ENCODE measurements around the gene MESD. TPM values are rescaled to one million over a fixed set of nuclear protein-coding genes. Genes with fewer than 3 reads are reported as not detected.

MESD gene
- total RNA-seq, 1 experiment from 2014 or later = 21.9 TPM

GRCh38 chr15:80999623-81000036 lies 10.0 kb upstream of the MESD start:
- no peaks in the 10 kb centered on the region for H3K9me3 ChIP-seq (ENCODE audit: insufficient read depth, low read depth)
- no peaks in the 10 kb centered on the region; the same call in 1 of the 2 replicates for H4K20me1 ChIP-seq (ENCODE audit: insufficient read depth)
- H3F3A ChIP-seq (ENCODE audit: insufficient read depth, low read depth) = peaks cover 24% of the 10 kb centered on the region
- ChIA-PET CTCF (interaction anchor here (0.5 kb wide), 1 partner anchor 838 kb away, joined by 5 read pairs; no protein-coding TSS in a partner anchor), POLR2A (ENCODE audit: unreplicated experiment) (interaction anchor here (0.6 kb wide), 1 partner anchor 612 kb away, joined by 5 read pairs; no protein-coding TSS in a partner anchor)
- intact Hi-C loops (cut with micrococcal nuclease; ENCODE audit: unreplicated experiment) = loop anchor here (1.0 to 5.0 kb wide), 3 partner anchors 10 to 268 kb away; partner anchors contain the start of gene MESD
- H3K4me1 ChIP-seq (replicated peaks; ENCODE audit: insufficient read depth) = peaks cover 18% of the 10 kb centered on the region
- H3K4me3 ChIP-seq = peak overlapping the region; percentile 76
- BruUV-seq (replicated peaks) = no TSS peak
- peaks cover 31% of the 10 kb centered on the region for H3K79me2 ChIP-seq (ENCODE audit: low read depth)
- peak overlapping the region; percentile 93 for H2AFZ ChIP-seq
- H3K27ac ChIP-seq = peak overlapping the region; percentile 83
- H3K27me3 ChIP-seq (ENCODE audit: insufficient read depth, low read depth) = no peaks in the 10 kb centered on the region
- DNase-seq = peak; percentile 54 to 77
- no peaks in the 10 kb centered on the region for H3K36me3 ChIP-seq (ENCODE audit: low read depth)
- H3K4me2 ChIP-seq = peak overlapping the region; percentile 93
- TF ChIP-seq EZH2 (IDR thresholded peaks at IDR 0.05; ENCODE audit: low read depth) (no peak), CTCF (conservative IDR thresholded peaks at IDR 0.05) (no peak)
- no peaks in the 10 kb centered on the region for H3K9me2 ChIP-seq (ENCODE audit: insufficient read depth)

GRCh38 chr15:80998251-80998650 lies 8.6 kb upstream of the MESD start:
- no peaks in the 10 kb centered on the region for H3K36me3 ChIP-seq (ENCODE audit: low read depth)
- H3F3A ChIP-seq (ENCODE audit: insufficient read depth, low read depth) = peaks cover 24% of the 10 kb centered on the region
- TF ChIP-seq EZH2 (IDR thresholded peaks at IDR 0.05; ENCODE audit: low read depth) (no peak), CTCF (conservative IDR thresholded peaks at IDR 0.05) (no peak)
- H3K4me3 ChIP-seq = no peak overlapping the region
- H4K20me1 ChIP-seq (ENCODE audit: insufficient read depth) = no peaks in the 10 kb centered on the region; the same call in 1 of the 2 replicates
- ChIA-PET POLR2A (ENCODE audit: unreplicated experiment) (no interaction called here), CTCF (no interaction called here)
- intact Hi-C loops (cut with micrococcal nuclease; ENCODE audit: unreplicated experiment) = loop anchor here (5.0 kb wide), 1 partner anchor 269 kb away; no protein-coding TSS in a partner anchor
- H3K4me1 ChIP-seq (replicated peaks; ENCODE audit: insufficient read depth) = peaks cover 5% of the 10 kb centered on the region
- no peak overlapping the region for H2AFZ ChIP-seq
- no peaks in the 10 kb centered on the region for H3K27me3 ChIP-seq (ENCODE audit: insufficient read depth, low read depth)
- no peaks in the 10 kb centered on the region for H3K9me3 ChIP-seq (ENCODE audit: insufficient read depth, low read depth)
- H3K9me2 ChIP-seq (ENCODE audit: insufficient read depth) = no peaks in the 10 kb centered on the region
- no peak for DNase-seq
- no peak overlapping the region for H3K27ac ChIP-seq
- no peak overlapping the region for H3K4me2 ChIP-seq
- H3K79me2 ChIP-seq (ENCODE audit: low read depth) = peaks cover 17% of the 10 kb centered on the region
- no TSS peak for BruUV-seq (replicated peaks)

DNA sequence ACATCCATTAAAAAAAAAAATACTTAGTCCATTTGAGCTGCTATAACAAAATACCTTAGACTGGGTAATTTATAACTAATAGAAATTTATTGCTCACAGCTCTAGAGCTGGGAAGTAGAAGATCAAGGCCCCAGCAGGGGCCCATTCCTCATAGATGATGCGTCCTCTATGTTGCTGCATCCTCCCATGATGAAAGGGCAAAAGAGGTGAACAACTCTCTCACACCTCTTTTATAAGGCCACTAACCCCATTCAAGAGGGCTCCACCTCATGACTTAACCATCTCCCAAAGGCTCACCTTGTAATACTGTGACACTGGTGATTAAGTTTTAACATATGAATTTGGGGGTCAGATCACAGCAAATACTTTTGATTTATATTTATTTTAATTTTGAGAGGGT lies 8.1 kb upstream of the MESD start:
- peaks cover 5% of the 10 kb centered on the region for H3K4me1 ChIP-seq (replicated peaks; ENCODE audit: insufficient read depth)
- CTCF ChIA-PET = no interaction called here
- H2AFZ ChIP-seq = no peak overlapping the region
- no peaks in the 10 kb centered on the region for H3K9me2 ChIP-seq (ENCODE audit: insufficient read depth)
- DNase-seq = no peak
- no peak overlapping the region for H3K4me3 ChIP-seq
- TF ChIP-seq CTCF (conservative IDR thresholded peaks at IDR 0.05) (no peak), EZH2 (IDR thresholded peaks at IDR 0.05; ENCODE audit: low read depth) (no peak)
- H3K9me3 ChIP-seq (ENCODE audit: insufficient read depth, low read depth) = no peaks in the 10 kb centered on the region
- H3K27me3 ChIP-seq (ENCODE audit: insufficient read depth, low read depth) = no peaks in the 10 kb centered on the region
- H3K4me2 ChIP-seq = no peak overlapping the region
- H3F3A ChIP-seq (ENCODE audit: insufficient read depth, low read depth) = peaks cover 24% of the 10 kb centered on the region
- no TSS peak for BruUV-seq (replicated peaks)
- POLR2A ChIA-PET (ENCODE audit: unreplicated experiment) = no interaction called here
- intact Hi-C loops (cut with micrococcal nuclease; ENCODE audit: unreplicated experiment) = loop anchor here (5.0 kb wide), 1 partner anchor 270 kb away; no protein-coding TSS in a partner anchor
- peaks cover 12% of the 10 kb centered on the region for H3K79me2 ChIP-seq (ENCODE audit: low read depth)
- no peaks in the 10 kb centered on the region for H3K36me3 ChIP-seq (ENCODE audit: low read depth)
- no peak overlapping the region for H3K27ac ChIP-seq
- H4K20me1 ChIP-seq (ENCODE audit: insufficient read depth) = no peaks in the 10 kb centered on the region; the same call in 1 of the 2 replicates

All from PC-9 (cell line).